Nephron progenitor cell (in vitro differentiated cells): ENCODE measurements around the gene PFDN4.

Source experiments
- DNase-seq: peaks from one replicate; pipeline ENCODE4 v3.0.0; 2021
- H3K27ac Mint-ChIP-seq: 2 replicates; pipeline ENCODE4 v1.8.0; 2021; ENCODE audit warnings: mild to moderate bottlenecking, moderate library complexity, mixed read lengths
- H3K27me3 Mint-ChIP-seq: 2 replicates; pipeline ENCODE4 v1.8.0; 2021; ENCODE audit warnings: mild to moderate bottlenecking, low read depth, mixed read lengths; ENCODE audit not compliant: poor library complexity
- H3K36me3 Mint-ChIP-seq: 2 replicates; pipeline ENCODE4 v1.8.0; 2021; ENCODE audit warnings: low read depth, mixed read lengths
- H3K4me1 Mint-ChIP-seq: 2 replicates; pipeline ENCODE4 v1.8.0; 2021; ENCODE audit warnings: mixed read lengths
- H3K4me3 Mint-ChIP-seq: 2 replicates; pipeline ENCODE4 v1.8.0; 2021; ENCODE audit warnings: mild to moderate bottlenecking, moderate library complexity, mixed read lengths
- H3K9me3 Mint-ChIP-seq: 2 replicates; pipeline ENCODE4 v1.8.0; 2021; ENCODE audit warnings: mild to moderate bottlenecking, moderate library complexity, mixed read lengths
- TF ChIP-seq, protein P1 (sequence below): fragments of 200-600 bp; sonication (generic); IDR thresholded peaks from 2 replicates; pipeline ENCODE4 v1.5.0; 2021; ENCODE audit warnings: antibody characterized with exemption

Gene PFDN4

DNA sequence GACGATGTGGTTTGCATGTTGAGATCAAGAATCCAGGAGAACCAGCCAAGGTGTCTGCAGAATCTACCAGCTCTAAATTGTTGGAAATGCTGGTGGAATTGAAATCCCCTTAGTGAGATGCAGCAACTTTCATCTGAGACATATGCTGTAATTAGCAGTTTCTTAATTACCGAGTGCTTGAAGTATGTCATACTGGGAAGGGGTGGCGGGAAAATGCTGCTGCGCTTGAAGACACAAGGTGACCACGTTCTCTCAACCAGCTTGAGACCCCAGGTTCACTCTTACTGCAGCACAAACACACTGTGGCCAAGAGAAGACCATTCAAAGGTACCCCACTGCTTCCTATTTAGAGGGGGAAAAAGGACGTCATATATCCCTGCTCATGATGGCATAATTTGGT lies 59.0 kb downstream of the PFDN4 start:
- H3K4me3 Mint-ChIP-seq, result no peak overlapping the region
- H3K36me3 Mint-ChIP-seq, result no peaks in the 10 kb centered on the region
- H3K4me1 Mint-ChIP-seq, result peaks cover 10% of the 10 kb centered on the region
- no peak overlapping the region for H3K27ac Mint-ChIP-seq
- H3K9me3 Mint-ChIP-seq, result no peaks in the 10 kb centered on the region
- DNase-seq, result no peak
- peaks cover 5% of the 10 kb centered on the region for H3K27me3 Mint-ChIP-seq
- TF ChIP-seq, protein P1, sequence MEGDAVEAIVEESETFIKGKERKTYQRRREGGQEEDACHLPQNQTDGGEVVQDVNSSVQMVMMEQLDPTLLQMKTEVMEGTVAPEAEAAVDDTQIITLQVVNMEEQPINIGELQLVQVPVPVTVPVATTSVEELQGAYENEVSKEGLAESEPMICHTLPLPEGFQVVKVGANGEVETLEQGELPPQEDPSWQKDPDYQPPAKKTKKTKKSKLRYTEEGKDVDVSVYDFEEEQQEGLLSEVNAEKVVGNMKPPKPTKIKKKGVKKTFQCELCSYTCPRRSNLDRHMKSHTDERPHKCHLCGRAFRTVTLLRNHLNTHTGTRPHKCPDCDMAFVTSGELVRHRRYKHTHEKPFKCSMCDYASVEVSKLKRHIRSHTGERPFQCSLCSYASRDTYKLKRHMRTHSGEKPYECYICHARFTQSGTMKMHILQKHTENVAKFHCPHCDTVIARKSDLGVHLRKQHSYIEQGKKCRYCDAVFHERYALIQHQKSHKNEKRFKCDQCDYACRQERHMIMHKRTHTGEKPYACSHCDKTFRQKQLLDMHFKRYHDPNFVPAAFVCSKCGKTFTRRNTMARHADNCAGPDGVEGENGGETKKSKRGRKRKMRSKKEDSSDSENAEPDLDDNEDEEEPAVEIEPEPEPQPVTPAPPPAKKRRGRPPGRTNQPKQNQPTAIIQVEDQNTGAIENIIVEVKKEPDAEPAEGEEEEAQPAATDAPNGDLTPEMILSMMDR, result no peak

DNA sequence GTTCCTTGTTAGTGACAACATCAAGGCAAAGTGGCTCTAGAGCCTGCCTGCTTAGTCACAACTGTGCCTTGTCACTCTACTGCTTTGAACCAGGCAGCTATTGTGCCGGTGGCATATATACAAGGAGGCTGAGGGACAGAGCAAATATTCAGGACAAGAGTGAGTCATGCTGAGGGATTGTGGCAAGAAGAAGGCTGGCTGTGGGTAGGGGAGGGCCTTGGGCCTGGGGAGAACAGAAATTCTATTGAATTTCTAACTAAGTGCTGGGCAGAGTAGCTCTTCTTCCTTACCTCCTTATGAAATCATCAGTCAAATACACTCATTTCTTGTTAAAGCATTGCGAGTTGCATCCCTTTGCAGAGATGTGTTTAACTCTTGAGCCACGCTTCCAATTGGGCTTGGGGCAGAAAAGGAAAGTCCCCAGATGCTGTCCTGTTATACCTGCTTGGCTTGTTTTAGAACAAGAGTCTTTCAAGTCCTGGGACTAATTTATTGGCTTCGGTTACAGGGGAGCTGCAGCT lies 59.7 kb downstream of the PFDN4 start:
- Mint-ChIP-seq H3K9me3 (no peaks in the 10 kb centered on the region), H3K4me3 (no peak overlapping the region), H3K27me3 (peaks cover 5% of the 10 kb centered on the region), H3K27ac (no peak overlapping the region), H3K36me3 (no peaks in the 10 kb centered on the region), H3K4me1 (peaks cover 10% of the 10 kb centered on the region)
- TF ChIP-seq, protein P1, result no peak
- DNase-seq, result no peak

DNA sequence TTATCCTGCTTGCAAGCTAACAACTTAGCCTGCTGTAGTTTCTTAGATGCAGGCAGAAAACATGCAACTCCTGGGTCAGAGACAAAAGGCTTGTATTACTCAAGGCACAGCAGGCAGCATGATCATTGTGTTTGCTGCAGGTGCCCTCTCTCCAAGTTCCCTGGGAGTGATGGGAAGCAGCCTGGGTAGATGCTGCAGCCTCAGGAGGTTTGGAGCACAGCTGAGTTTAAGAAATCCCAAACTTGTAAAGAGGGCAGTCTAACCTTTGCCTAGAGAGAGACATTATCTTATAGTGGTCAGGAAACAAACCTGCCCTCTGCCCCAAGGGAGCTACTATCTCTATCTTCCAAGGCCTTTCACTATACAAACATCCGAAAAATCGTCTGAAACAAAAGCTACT lies 61.1 kb downstream of the PFDN4 start:
- no peak for DNase-seq
- Mint-ChIP-seq H3K27ac (no peak overlapping the region), H3K4me3 (no peak overlapping the region), H3K27me3 (no peaks in the 10 kb centered on the region), H3K4me1 (peaks cover 10% of the 10 kb centered on the region), H3K36me3 (no peaks in the 10 kb centered on the region), H3K9me3 (no peaks in the 10 kb centered on the region)
- TF ChIP-seq, protein P1, result no peak
